K562 (cell line): ENCODE results near the gene SPDYE1. TPM values are rescaled to one million over a fixed set of nuclear protein-coding genes. Genes with fewer than 3 reads are reported as not detected.

Experiments
- BRF1 ChIP-seq: IDR thresholded peaks from 3 replicates; pipeline ENCODE4 v1.6.1; 2011; ENCODE audit warnings: borderline replicate concordance, mild to moderate bottlenecking; ENCODE audit not compliant: insufficient read length; ENCODE audit errors: extremely low read depth
- C11orf30 ChIP-seq: fragments of 450-650 bp; IDR thresholded peaks from 2 replicates; pipeline ENCODE4 v1.6.1; 2016; ENCODE audit warnings: low read depth, mild to moderate bottlenecking
- CCNT2 ChIP-seq: IDR thresholded peaks from 2 replicates; pipeline ENCODE4 v1.6.1; 2011; ENCODE audit warnings: borderline replicate concordance, low read depth, mild to moderate bottlenecking, moderate library complexity, mixed read lengths, low read length; ENCODE audit not compliant: insufficient read length; ENCODE audit errors: extremely low read depth
- DIDO1 ChIP-seq: fragments of 450-650 bp; IDR thresholded peaks from 2 replicates; pipeline ENCODE4 v1.6.1; 2016; ENCODE audit warnings: low read depth, missing biosample characterization, missing genetic modification characterization
- ELF1 ChIP-seq: fragments of 200-800 bp; sonication (Bioruptor generic); IDR thresholded peaks from 2 replicates; pipeline ENCODE4 v1.6.1; 2016; ENCODE audit warnings: missing genetic modification characterization, missing compliant biosample characterization
- GATAD2B ChIP-seq: fragments of 450-650 bp; IDR thresholded peaks from 2 replicates; pipeline ENCODE4 v1.6.1; 2017; ENCODE audit warnings: mild to moderate bottlenecking, borderline replicate concordance
- GTF2A2 ChIP-seq: IDR thresholded peaks from 2 replicates; pipeline ENCODE4 v1.6.1; 2016; ENCODE audit warnings: mild to moderate bottlenecking, missing genetic modification characterization, missing compliant biosample characterization
- HDAC1 ChIP-seq, 2 experiments: fragments of 450-650 bp; IDR thresholded peaks; 2 replicates each; pipeline ENCODE4 v1.6.1; 2016 to 2017; ENCODE audit warnings: inconsistent platforms in 1 of 2, mild to moderate bottlenecking in 1 of 2, moderate library complexity in 1 of 2
- HDGF ChIP-seq: fragments of 450-650 bp; IDR thresholded peaks from 2 replicates; pipeline ENCODE4 v1.6.1; 2016
- HNRNPL ChIP-seq: fragments of 200-400 bp; formaldehyde crosslinking; IDR thresholded peaks from 2 replicates; pipeline ENCODE4 v1.6.1; 2017; ENCODE audit warnings: low read depth, mild to moderate bottlenecking, low read length
- KAT8 ChIP-seq: fragments of 450-650 bp; IDR thresholded peaks from 2 replicates; pipeline ENCODE4 v1.6.1; 2016; ENCODE audit warnings: low read depth, mild to moderate bottlenecking
- MEIS2 ChIP-seq: fragments of 450-650 bp; IDR thresholded peaks from 2 replicates; pipeline ENCODE4 v1.6.1; 2014; ENCODE audit warnings: mild to moderate bottlenecking; ENCODE audit not compliant: partially characterized antibody
- NFYB ChIP-seq: IDR thresholded peaks from 2 replicates; pipeline ENCODE4 v1.6.1; 2011; ENCODE audit warnings: mild to moderate bottlenecking, moderate library complexity; ENCODE audit not compliant: insufficient read length; ENCODE audit errors: extremely low read depth
- PCBP1 ChIP-seq: fragments of 200-400 bp; formaldehyde crosslinking; IDR thresholded peaks from 2 replicates; pipeline ENCODE4 v1.6.1; 2018; ENCODE audit warnings: mild to moderate bottlenecking, low read depth, low read length; ENCODE audit not compliant: poor library complexity, severe bottlenecking
- RB1 ChIP-seq: fragments of 450-650 bp; IDR thresholded peaks from 2 replicates; pipeline ENCODE4 v1.6.1; 2017; ENCODE audit warnings: low read depth, mild to moderate bottlenecking
- TFAP4 ChIP-seq: sonication (generic); formaldehyde crosslinking; IDR thresholded peaks from 2 replicates; pipeline ENCODE4 v1.8.0; 2022; ENCODE audit warnings: missing genetic modification reagents, mild to moderate bottlenecking, moderate library complexity, borderline replicate concordance
- WHSC1 ChIP-seq: IDR thresholded peaks from one replicate; pipeline ENCODE4 v1.6.1; 2012; ENCODE audit warnings: low read length, control low read depth, inconsistent platforms
- ZNF175 ChIP-seq: fragments of 200-800 bp; sonication (Bioruptor generic); IDR thresholded peaks from 2 replicates; pipeline ENCODE4 v1.6.1; 2016; ENCODE audit warnings: low read depth, mild to moderate bottlenecking, missing genetic modification characterization, missing compliant biosample characterization
- ZNF589 ChIP-seq: fragments of 200-800 bp; sonication (Bioruptor generic); IDR thresholded peaks from 2 replicates; pipeline ENCODE4 v1.6.1; 2016; ENCODE audit warnings: low read depth, missing genetic modification characterization, missing compliant biosample characterization
- polyA plus RNA-seq, 8 experiments: library from polyadenylated mRNA; depleted of rRNA in 4 of 8; stranded (reverse) in 5 of 8; unstranded in 3 of 8; fragments of >200 nt; fragmentation: Nextera tagmentation in 2 of 8; fragmentation: Illumina TruSeq in 1 of 8; extraction: Ambion mirVana in 2 of 8; extraction: Trizol in 1 of 8; gene quantifications; 2 replicates each; pipeline versions ENCODE4 v1.2.1 to v1.2.3, GENCODE V29; 2011 to 2014; ENCODE audit warnings: inconsistent platforms in 1 of 8, missing spikeins in 1 of 8
- total RNA-seq, 7 experiments: library from RNA; depleted of rRNA in 6 of 7; stranded (reverse); fragments of >200 nt in 6 of 7; fragmentation: Illumina TruSeq in 2 of 7; extraction: Trizol in 2 of 7; gene quantifications; 2 replicates each; pipeline versions ENCODE4 v1.2.1 to v1.2.3, GENCODE V29; 2011 to 2021; ENCODE audit warnings: low replicate concordance in 1 of 7
- TF ChIP-seq, protein P1 (sequence below): sonication (generic); formaldehyde crosslinking; IDR thresholded peaks from 2 replicates; pipeline ENCODE4 v1.9.0; 2022; ENCODE audit warnings: mild to moderate bottlenecking, missing genetic modification reagents

The SPDYE1 gene
- total and polyA plus RNA-seq, 9 of the 15 experiments (the other 6 are each of a cell fraction or from before 2014, with no cell fraction given), result 0.04 to 0.10 TPM; not detected in 7

DNA sequence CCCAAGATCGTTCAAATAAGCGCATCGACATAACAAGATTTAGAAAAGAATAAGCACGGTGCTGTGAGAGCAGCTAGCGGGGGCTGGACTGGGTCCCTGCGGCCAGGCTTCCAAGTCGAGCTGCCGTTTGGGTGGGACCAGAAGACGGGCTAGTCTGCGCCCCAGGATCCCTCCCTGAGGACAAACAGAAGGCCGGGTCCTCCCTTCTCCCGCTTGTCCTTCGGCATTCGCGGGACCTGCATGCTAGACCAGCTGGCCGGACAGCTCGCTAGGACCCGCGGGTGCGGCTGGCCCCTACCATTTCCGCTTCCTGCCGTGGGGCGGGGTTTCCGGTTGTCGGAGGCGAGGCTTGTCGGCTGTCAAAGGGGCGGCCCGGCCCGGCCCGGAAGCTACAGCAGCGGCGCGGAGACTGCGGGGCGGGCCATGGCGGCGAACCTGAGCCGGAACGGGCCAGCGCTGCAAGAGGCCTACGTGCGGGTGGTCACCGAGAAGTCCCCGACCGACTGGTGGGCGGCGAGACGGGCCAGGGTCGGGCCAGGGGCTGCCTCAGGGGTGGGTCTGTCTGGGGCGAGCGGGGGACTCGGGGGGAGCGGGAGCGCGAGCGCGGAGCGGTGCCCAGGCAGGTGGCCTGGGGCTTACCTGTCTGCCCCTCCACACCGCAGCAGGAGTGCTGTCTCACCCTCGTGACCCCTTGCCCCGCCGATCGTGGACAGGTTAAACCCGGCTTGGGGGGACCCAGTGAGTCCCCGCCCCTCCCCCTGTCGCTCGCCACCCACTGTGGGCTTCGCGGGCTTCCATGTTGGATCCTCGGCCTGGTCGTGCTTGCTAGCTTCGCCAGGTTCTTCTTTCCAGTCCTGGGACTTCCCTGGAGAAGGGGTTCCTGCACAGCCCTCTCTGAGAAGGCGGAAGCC lies 46.9 kb downstream of the SPDYE1 start, which contains the start of gene DBNL (continued):
- TF ChIP-seq DIDO1 (tag), result peak; percentile 74
- no peak for TF ChIP-seq GTF2A2 (tag)
- peak; percentile 100 for TF ChIP-seq TFAP4 (CRISPR knock-in tag)
- TF ChIP-seq NFYB, result no peak
- no peak for TF ChIP-seq WHSC1
- no peak for TF ChIP-seq KAT8
- no peak for TF ChIP-seq HNRNPL
- peak; percentile 65 for TF ChIP-seq MEIS2
- TF ChIP-seq ZNF589 (CRISPR knock-in tag), result no peak
- peak in 1 of 2 experiments; percentile 88; a peak in 2 of 4 replicates for TF ChIP-seq HDAC1 (IDR thresholded peaks at IDR 0.05)
- peak; percentile 66 for TF ChIP-seq RB1
- TF ChIP-seq ELF1 (tag), result peak; percentile 92
- no peak for TF ChIP-seq HDGF
- TF ChIP-seq CCNT2, result peak; percentile 74
- TF ChIP-seq BRF1, result no peak
- no peak for TF ChIP-seq ZNF175 (CRISPR knock-in tag)
- peak; percentile 58 for TF ChIP-seq C11orf30
- TF ChIP-seq, protein P1, sequence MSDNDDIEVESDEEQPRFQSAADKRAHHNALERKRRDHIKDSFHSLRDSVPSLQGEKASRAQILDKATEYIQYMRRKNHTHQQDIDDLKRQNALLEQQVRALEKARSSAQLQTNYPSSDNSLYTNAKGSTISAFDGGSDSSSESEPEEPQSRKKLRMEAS (CRISPR knock-in tag), result peak; percentile 76
- TF ChIP-seq PCBP1, result peak; percentile 50
- TF ChIP-seq GATAD2B, result no peak
